HepG2 (cell line): ENCODE measurements around the gene ORC4. TPM values are rescaled to one million over a fixed set of nuclear protein-coding genes. Genes with fewer than 3 reads are reported as not detected.

Experiments used
- ATAC-seq: fragments of 200-7000 bp; cut with Tn5 transposase; 3 replicates; pipeline ENCODE4 v1.9.1; 2020; ENCODE audit warnings: mild to moderate bottlenecking, moderate library complexity
- Bru-seq: library from RNA; stranded (reverse); fragments of 400-500 nt; gene quantifications from one replicate; lab custom pipeline; 2021; lab: Mats Ljungman, UMichigan
- BruChase-seq, 2 experiments: library from RNA; stranded (reverse); fragments of 400-500 nt; gene quantifications; one replicate each; lab custom pipeline; 2021; lab: Mats Ljungman, UMichigan
- BruUV-seq: library from RNA; stranded (reverse); fragments of 400-500 nt; replicated peaks from 2 replicates; lab custom pipeline; 2021; lab: Mats Ljungman, UMichigan
- CTCF ChIA-PET: fragments of 300-600 bp; formaldehyde crosslinking; extraction: SDS; loops from one replicate; lab custom pipeline; 2021; ENCODE audit warnings: low total read pairs, inconsistent platforms, low intra/inter-chr PET ratio; lab: Yijun Ruan, JAX
- POLR2A ChIA-PET: fragments of 350-600 bp; sonication (Branson Sonifier 250); formaldehyde crosslinking; loops from one replicate; lab custom pipeline; 2020; ENCODE audit warnings: antibody characterized with exemption, inconsistent platforms; lab: Yijun Ruan, JAX
- DNase-seq: peaks from one replicate; pipeline ENCODE4 v3.0.0-alpha.2; 2015; ENCODE audit warnings: low spot score
- FAIRE-seq: peaks from 3 replicates; lab custom pipeline; 2011; peaks lifted over from hg19 to GRCh38; lab: Jason Lieb, UNC
- H2AFZ ChIP-seq: one replicate; pipeline ENCODE4 v1.6.1; 2011; ENCODE audit warnings: low read length, inconsistent platforms
- H3K27ac ChIP-seq: fragments of 300-600 bp; 3 replicates; pipeline ENCODE4 v1.8.0; 2011; ENCODE audit warnings: mixed run types, mild to moderate bottlenecking, mixed read lengths, low read length, inconsistent platforms; ENCODE audit not compliant: insufficient read depth; ENCODE audit errors: extremely low read length
- H3K27me3 ChIP-seq, 2 experiments: fragments of 200-600 bp in 1 of 2; 2 replicates in 1 of 2; 3 replicates in 1 of 2; pipeline versions ENCODE4 v1.6.0 to v1.8.0; 2011; ENCODE audit warnings: low read length in 2 of 2, mild to moderate bottlenecking in 2 of 2, moderate library complexity in 2 of 2, inconsistent platforms in 1 of 2; ENCODE audit not compliant: insufficient read depth in 2 of 2, control insufficient read depth in 1 of 2
- H3K36me3 ChIP-seq, 2 experiments: fragments of 200-600 bp in 1 of 2; replicated peaks in 1 of 2; 2 replicates in 1 of 2; 3 replicates in 1 of 2; pipeline versions ENCODE4 v1.5.1 to v1.8.0; 2011; ENCODE audit warnings: low read length in 2 of 2, inconsistent platforms in 1 of 2; ENCODE audit not compliant: insufficient read depth in 2 of 2, control insufficient read depth in 1 of 2
- H3K4me1 ChIP-seq: 2 replicates; pipeline ENCODE4 v1.5.1; 2012; ENCODE audit warnings: low read length, inconsistent platforms; ENCODE audit not compliant: insufficient read depth
- H3K4me2 ChIP-seq: 2 replicates; pipeline ENCODE4 v1.6.0; 2011; ENCODE audit warnings: low read depth, low read length, inconsistent platforms
- H3K4me3 ChIP-seq, 3 experiments: fragments of 200-600 bp in 1 of 3; sonication (generic), shearing (Covaris generic) in 1 of 3; replicated peaks in 1 of 3; 2 replicates each; pipeline ENCODE4 v1.5.1; 2011 to 2016; ENCODE audit warnings: low read length in 3 of 3, inconsistent platforms in 2 of 3, low read depth in 2 of 3, mild to moderate bottlenecking in 2 of 3, control low read depth in 1 of 3, mixed read lengths in 1 of 3; ENCODE audit not compliant: insufficient read depth in 1 of 3
- H3K79me2 ChIP-seq: one replicate; pipeline ENCODE4 v1.6.1; 2011; ENCODE audit warnings: low read length, inconsistent platforms; ENCODE audit not compliant: insufficient read depth
- H3K9ac ChIP-seq: 2 replicates; pipeline ENCODE4 v1.6.0; 2011; ENCODE audit warnings: mild to moderate bottlenecking, low read depth, low read length, inconsistent platforms; ENCODE audit not compliant: insufficient read depth
- H3K9me3 ChIP-seq: 2 replicates; pipeline ENCODE4 v1.5.1; 2012; ENCODE audit warnings: mild to moderate bottlenecking, low read length
- H4K20me1 ChIP-seq: 2 replicates; pipeline ENCODE4 v1.6.0; 2011; ENCODE audit warnings: inconsistent platforms, mild to moderate bottlenecking, low read length, moderate library complexity; ENCODE audit not compliant: insufficient read depth
- AGO1 ChIP-seq: fragments of 200-400 bp; formaldehyde crosslinking; IDR thresholded peaks from 2 replicates; pipeline ENCODE4 v1.6.1; 2017; ENCODE audit warnings: mild to moderate bottlenecking, low read depth, low read length, moderate library complexity; ENCODE audit not compliant: poor library complexity, severe bottlenecking
- KDM5A ChIP-seq: fragments of 200-600 bp; sonication (generic); IDR thresholded peaks from 2 replicates; pipeline ENCODE4 v1.7.0; 2018; ENCODE audit warnings: antibody characterized with exemption, mild to moderate bottlenecking, low read length, borderline replicate concordance
- NFIB ChIP-seq: sonication (generic); formaldehyde crosslinking; IDR thresholded peaks from 2 replicates; pipeline ENCODE4 v1.9.0; 2021; ENCODE audit warnings: missing genetic modification reagents, mild to moderate bottlenecking, borderline replicate concordance
- PHF8 ChIP-seq: sonication (generic); formaldehyde crosslinking; IDR thresholded peaks from 2 replicates; pipeline ENCODE4 v1.5.0; 2020; ENCODE audit warnings: missing genetic modification reagents
- SMAD3 ChIP-seq: sonication (generic); formaldehyde crosslinking; IDR thresholded peaks from 2 replicates; pipeline ENCODE4 v1.4.0; 2020; ENCODE audit warnings: missing genetic modification reagents
- ZKSCAN8 ChIP-seq: IDR thresholded peaks from 2 replicates; pipeline ENCODE4 v1.6.1; 2016; ENCODE audit warnings: borderline replicate concordance, missing genetic modification reagents, missing compliant biosample characterization
- ZMAT5 ChIP-seq: sonication (generic); formaldehyde crosslinking; IDR thresholded peaks from 2 replicates; pipeline ENCODE4 v1.5.0; 2020; ENCODE audit warnings: mild to moderate bottlenecking, low read depth, missing genetic modification reagents, borderline replicate concordance
- ZNF20 ChIP-seq: sonication (generic); formaldehyde crosslinking; IDR thresholded peaks from 2 replicates; pipeline ENCODE4 v1.4.0; 2020; ENCODE audit warnings: mild to moderate bottlenecking, moderate library complexity, missing genetic modification reagents
- ZNF333 ChIP-seq: sonication (generic); formaldehyde crosslinking; IDR thresholded peaks from 2 replicates; pipeline ENCODE4 v1.4.0; 2020; ENCODE audit warnings: mild to moderate bottlenecking, missing genetic modification reagents, borderline replicate concordance
- ZNF383 ChIP-seq: sonication (generic); formaldehyde crosslinking; IDR thresholded peaks from 2 replicates; pipeline ENCODE4 v1.4.0; 2020; ENCODE audit warnings: missing genetic modification reagents, mild to moderate bottlenecking, borderline replicate concordance
- ZNF501 ChIP-seq: sonication (generic); formaldehyde crosslinking; IDR thresholded peaks from 2 replicates; pipeline ENCODE4 v1.5.1; 2020; ENCODE audit warnings: mild to moderate bottlenecking, moderate library complexity, missing genetic modification reagents
- ZNF713 ChIP-seq: sonication (generic); formaldehyde crosslinking; IDR thresholded peaks from 2 replicates; pipeline ENCODE4 v1.4.0; 2020; ENCODE audit warnings: mild to moderate bottlenecking, missing genetic modification reagents
- ZNF75D ChIP-seq: sonication (generic); formaldehyde crosslinking; IDR thresholded peaks from 2 replicates; pipeline ENCODE4 v1.8.1; 2023; ENCODE audit warnings: missing genetic modification reagents, mild to moderate bottlenecking, borderline replicate concordance
- WGBS: methylation state at CpG from one replicate; pipeline ENCODE4 v1.1.6; 2017; ENCODE audit warnings: low lambda C conversion rate; 5-methylcytosine and 5-hydroxymethylcytosine counted together
- in situ Hi-C: cut with HindIII; loops from 2 replicates; pipeline ENCODE4 v1.10.0; 2017; ENCODE audit warnings: low pct_unique_long_range_greater_than_20kb; ENCODE audit not compliant: extremely low pct_ligation_motif_present
- intact Hi-C: fragments of 100-400 bp; cut with micrococcal nuclease; formaldehyde crosslinking; loops from one replicate; pipeline ENCODE4 v1.10.0; 2022; ENCODE audit not compliant: unreplicated experiment
- long read RNA-seq, 2 experiments: library from RNA in 1 of 2; library from polyadenylated mRNA in 1 of 2; stranded (forward) in 1 of 2; unstranded in 1 of 2; transcript quantifications; one replicate each; pipeline ENCODE4 v2.0.0, GENCODE V29; 2019 to 2022
- polyA minus RNA-seq, 3 experiments: library from RNA; depleted of rRNA, polyadenylated mRNA; stranded (reverse); fragments of >200 nt; gene quantifications; 2 replicates each; pipeline ENCODE4 v1.2.3, GENCODE V29; 2011; ENCODE audit warnings: low replicate concordance in 1 of 3
- polyA plus RNA-seq, 8 experiments: library from polyadenylated mRNA; depleted of rRNA in 3 of 8; stranded (reverse) in 7 of 8; unstranded in 1 of 8; fragments of >200 nt; fragmentation: Illumina TruSeq in 4 of 8; extraction: Trizol in 4 of 8; gene quantifications; 2 replicates each; pipeline versions ENCODE4 v1.2.1 to v1.2.3, GENCODE V29; 2011 to 2016; ENCODE audit warnings: low read depth in 4 of 8, missing spikeins in 1 of 8, mixed read lengths in 1 of 8; ENCODE audit not compliant: insufficient read depth in 1 of 8
- total RNA-seq, 5 experiments: library from RNA; depleted of rRNA; stranded (reverse); fragments of >200 nt; fragmentation: Illumina TruSeq; extraction: Trizol; gene quantifications; 2 replicates each; pipeline ENCODE4 v1.2.3, GENCODE V29; 2016; ENCODE audit warnings: low read depth in 1 of 5
- TF ChIP-seq, protein P1 (sequence below), 2 experiments: fragments of 450-650 bp in 1 of 2; sonication (generic) in 1 of 2; formaldehyde crosslinking; IDR thresholded peaks; 2 replicates each; pipeline versions ENCODE4 v1.5.0 to v1.8.0; 2020 to 2022; ENCODE audit warnings: mild to moderate bottlenecking in 1 of 2, missing genetic modification reagents in 1 of 2

Gene ORC4
- 84.8 and 135 TPM in 2 replicates for total RNA-seq (2016; rRNA removed; fragmentation: Illumina TruSeq; extraction: Trizol)
- total RNA-seq (2016; cell fraction: cytosol; rRNA removed; fragmentation: Illumina TruSeq; extraction: Trizol; ENCODE audit: low read depth) = 78.0 and 80.0 TPM in 2 replicates
- total RNA-seq (2016; cell fraction: insoluble cytoplasmic fraction; rRNA removed; fragmentation: Illumina TruSeq; extraction: Trizol) = 78.3 and 142 TPM in 2 replicates
- total RNA-seq (2016; cell fraction: membrane; rRNA removed; fragmentation: Illumina TruSeq; extraction: Trizol) = 42.7 and 44.3 TPM in 2 replicates
- 69.9 and 72.4 TPM in 2 replicates for total RNA-seq (2016; cell fraction: nucleus; rRNA removed; fragmentation: Illumina TruSeq; extraction: Trizol)
- 26.4 and 28.6 TPM in 2 replicates for polyA plus RNA-seq (2011; rRNA removed)
- 19.7 and 32.1 TPM in 2 replicates for polyA plus RNA-seq (2011; cell fraction: cytosol; rRNA removed)
- 18.3 and 19.1 TPM in 2 replicates for polyA plus RNA-seq (2011; cell fraction: nucleus; rRNA removed)
- 33.2 and 53.6 TPM in 2 replicates for polyA plus RNA-seq (2012)
- 11.5 and 11.9 TPM in 2 replicates for polyA plus RNA-seq (2016; cell fraction: cytosol; fragmentation: Illumina TruSeq; extraction: Trizol; ENCODE audit: low read depth)
- polyA plus RNA-seq (2016; cell fraction: insoluble cytoplasmic fraction; fragmentation: Illumina TruSeq; extraction: Trizol; ENCODE audit: low read depth) = 103 and 106 TPM in 2 replicates
- 13.1 and 13.3 TPM in 2 replicates for polyA plus RNA-seq (2016; cell fraction: membrane; fragmentation: Illumina TruSeq; extraction: Trizol; ENCODE audit: low read depth)
- 46.6 and 57.0 TPM in 2 replicates for polyA plus RNA-seq (2016; cell fraction: nucleus; fragmentation: Illumina TruSeq; extraction: Trizol; ENCODE audit: insufficient read depth, low read depth)
- polyA minus RNA-seq (2011; rRNA and poly(A)+ RNA removed; ENCODE audit: low replicate concordance) = 16.1 and 20.2 TPM in 2 replicates
- polyA minus RNA-seq (2011; cell fraction: cytosol; rRNA and poly(A)+ RNA removed) = 34.1 and 44.2 TPM in 2 replicates
- polyA minus RNA-seq (2011; cell fraction: nucleus; rRNA and poly(A)+ RNA removed) = 145 and 169 TPM in 2 replicates
- Bru-seq, nascent RNA = percentile 94 among the genes with signal in this experiment
- percentile 88 among the genes with signal in this experiment for BruChase-seq, experiment 1, labeled RNA remaining after a 6-hour chase
- BruChase-seq, experiment 2, labeled RNA remaining after a 2-hour chase = percentile 93 among the genes with signal in this experiment
- long read RNA-seq, experiment 1, full-length matches to known transcripts = 39 of 59 reads
- long read RNA-seq, experiment 1, partial matches to known transcripts = 2 of 59 reads
- long read RNA-seq, experiment 1, other reads (novel, unspliced or antisense) = 18 of 59 reads
- long read RNA-seq, experiment 2, full-length matches to known transcripts = 22 of 89 reads
- long read RNA-seq, experiment 2, partial matches to known transcripts = 44 of 89 reads
- long read RNA-seq, experiment 2, other reads (novel, unspliced or antisense) = 23 of 89 reads

- H3K79me2 ChIP-seq = peaks cover 93% of the 10 kb centered on the region
- peak within 1 kb of the TSS; percentile 82 for H3K27ac ChIP-seq
- CTCF ChIA-PET = interaction anchor here (1.0 kb wide), 1 partner anchor 83 kb away, joined by 3 read pairs; no protein-coding TSS in a partner anchor
- intact Hi-C loops (loop anchor here (1.0 to 5.0 kb wide), 7 partner anchors 94 to 1567 kb away; partner anchors contain the start of genes EPC2 and MMADHC), in situ Hi-C loops (no loop called here)
- peak within 1 kb of the TSS; percentile 88 to 97 (median 93) for H3K4me3 ChIP-seq
- H3K9me3 ChIP-seq = no peaks in the 10 kb centered on the region
- H3K4me1 ChIP-seq = peaks cover 57% of the 10 kb centered on the region
- H4K20me1 ChIP-seq = peaks cover 31% of the 10 kb centered on the region
- peak; percentile 89 for ATAC-seq
- peak within 1 kb of the TSS; percentile 88 for H3K4me2 ChIP-seq
- H3K36me3 ChIP-seq = peaks cover 0 to 5% of the 10 kb centered on the region in 2 experiments; a peak in 1 of 5 replicates
- FAIRE-seq = peak; percentile 84
- DNase-seq = peak; percentile 100
- peak within 1 kb of the TSS; percentile 88 for H3K9ac ChIP-seq
- peak within 1 kb of the TSS; percentile 48 for H2AFZ ChIP-seq
- POLR2A ChIA-PET = interaction anchor here (0.6 to 2.1 kb wide), 35 partner anchors 8 to 1567 kb away, joined by 3 to 25 read pairs (median 4); partner anchors contain the start of genes ACVR2A and MMADHC
- TSS peak; percentile 70 for BruUV-seq
- WGBS = under 1% methylated on average over 47 of the region's 52 CpGs
- peaks cover 0 to 6% of the 10 kb centered on the region in 2 experiments; a peak in 1 of 5 replicates for H3K27me3 ChIP-seq
- 0 out of 2 replicates have a peak, but pooled peaks have one; percentile 36 for TF ChIP-seq ZKSCAN8 (CRISPR knock-in tag)
- peak; percentile 67; the same call in 1 of the 2 replicates for TF ChIP-seq KDM5A
- peak; percentile 93 for TF ChIP-seq SMAD3
- TF ChIP-seq ZMAT5 (CRISPR knock-in tag) = no peak
- peak; percentile 95; the same call in 1 of the 2 replicates for TF ChIP-seq ZNF383
- no peak for TF ChIP-seq AGO1
- peak; percentile 98 for TF ChIP-seq ZNF501 (CRISPR knock-in tag)
- no peak for TF ChIP-seq NFIB (CRISPR knock-in tag)
- TF ChIP-seq, protein P1, sequence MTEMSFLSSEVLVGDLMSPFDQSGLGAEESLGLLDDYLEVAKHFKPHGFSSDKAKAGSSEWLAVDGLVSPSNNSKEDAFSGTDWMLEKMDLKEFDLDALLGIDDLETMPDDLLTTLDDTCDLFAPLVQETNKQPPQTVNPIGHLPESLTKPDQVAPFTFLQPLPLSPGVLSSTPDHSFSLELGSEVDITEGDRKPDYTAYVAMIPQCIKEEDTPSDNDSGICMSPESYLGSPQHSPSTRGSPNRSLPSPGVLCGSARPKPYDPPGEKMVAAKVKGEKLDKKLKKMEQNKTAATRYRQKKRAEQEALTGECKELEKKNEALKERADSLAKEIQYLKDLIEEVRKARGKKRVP (CRISPR knock-in tag; IDR thresholded peaks at IDR 0.05) = peak in 1 of 2 experiments; percentile 76; a peak in 2 of 4 replicates
- no peak for TF ChIP-seq ZNF75D
- peak; percentile 100 for TF ChIP-seq PHF8
- no peak for TF ChIP-seq ZNF20 (CRISPR knock-in tag)
- peak; percentile 94 for TF ChIP-seq ZNF333 (CRISPR knock-in tag)
- peak; percentile 78; the same call in 1 of the 2 replicates for TF ChIP-seq ZNF713 (CRISPR knock-in tag)
Observed at GRCh38 chr2:148020111-148021058, at the start of gene ORC4. ORC4 (minus strand) TSS chr2:148020737; CDS start chr2:147975958, 44,779 bp downstream.
